ENCODE measurements around the gene SOAT2. TPM values are rescaled to one million over a fixed set of nuclear protein-coding genes. Genes with fewer than 3 reads are reported as not detected.

Gene SOAT2
- total RNA-seq, 1 donor from 2014 or later, result not detected

DNA sequence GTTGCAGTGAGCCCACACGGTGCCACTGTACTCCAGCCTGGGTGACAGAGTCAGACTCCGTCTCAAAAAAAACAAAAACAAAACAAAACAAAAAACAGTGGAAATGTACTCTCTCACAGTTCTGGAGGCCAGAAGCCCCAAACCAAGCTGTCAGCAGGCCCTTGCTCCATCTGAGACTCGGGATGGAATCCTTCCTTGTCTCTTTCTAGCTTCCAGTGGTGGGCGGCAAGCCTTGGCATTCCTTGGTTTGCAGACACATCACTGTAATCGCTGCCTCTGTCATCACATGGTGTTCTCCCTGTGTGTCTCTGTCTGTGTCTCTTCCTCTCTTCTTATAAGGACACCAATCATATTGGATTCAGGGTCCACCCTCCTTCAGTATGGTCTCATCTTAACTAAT is 47.0 kb upstream of the SOAT2 start:
- H3K4me3 Mint-ChIP-seq, result no peak overlapping the region
- H3K4me3 ChIP-seq, result no peak overlapping the region
- no peaks in the 10 kb centered on the region for H3K9me3 Mint-ChIP-seq
- H3K79me2 ChIP-seq (ENCODE audit: low read depth), result no peaks in the 10 kb centered on the region
- H3K27me3 ChIP-seq, result peaks cover 11% of the 10 kb centered on the region
- no peak overlapping the region for H2AFZ ChIP-seq (replicated peaks)
- TF ChIP-seq EZH2 (IDR thresholded peaks at IDR 0.05), result no peak
- TF ChIP-seq, protein P1, sequence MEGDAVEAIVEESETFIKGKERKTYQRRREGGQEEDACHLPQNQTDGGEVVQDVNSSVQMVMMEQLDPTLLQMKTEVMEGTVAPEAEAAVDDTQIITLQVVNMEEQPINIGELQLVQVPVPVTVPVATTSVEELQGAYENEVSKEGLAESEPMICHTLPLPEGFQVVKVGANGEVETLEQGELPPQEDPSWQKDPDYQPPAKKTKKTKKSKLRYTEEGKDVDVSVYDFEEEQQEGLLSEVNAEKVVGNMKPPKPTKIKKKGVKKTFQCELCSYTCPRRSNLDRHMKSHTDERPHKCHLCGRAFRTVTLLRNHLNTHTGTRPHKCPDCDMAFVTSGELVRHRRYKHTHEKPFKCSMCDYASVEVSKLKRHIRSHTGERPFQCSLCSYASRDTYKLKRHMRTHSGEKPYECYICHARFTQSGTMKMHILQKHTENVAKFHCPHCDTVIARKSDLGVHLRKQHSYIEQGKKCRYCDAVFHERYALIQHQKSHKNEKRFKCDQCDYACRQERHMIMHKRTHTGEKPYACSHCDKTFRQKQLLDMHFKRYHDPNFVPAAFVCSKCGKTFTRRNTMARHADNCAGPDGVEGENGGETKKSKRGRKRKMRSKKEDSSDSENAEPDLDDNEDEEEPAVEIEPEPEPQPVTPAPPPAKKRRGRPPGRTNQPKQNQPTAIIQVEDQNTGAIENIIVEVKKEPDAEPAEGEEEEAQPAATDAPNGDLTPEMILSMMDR (IDR thresholded peaks at IDR 0.05), result no peak
- no peak for TF ChIP-seq EZH2phosphoT487 (IDR thresholded peaks at IDR 0.05)
- peaks cover 2% of the 10 kb centered on the region for H3K4me1 ChIP-seq
- peaks cover 9% of the 10 kb centered on the region for H4K20me1 ChIP-seq (ENCODE audit: low read depth)
- H3K27ac ChIP-seq, result no peak overlapping the region
- peaks cover 17% of the 10 kb centered on the region for H3K4me1 Mint-ChIP-seq
- no peaks in the 10 kb centered on the region for H3F3A ChIP-seq (ENCODE audit: low read depth)
- H3K27me3 Mint-ChIP-seq (ENCODE audit: insufficient read depth, low read depth), result peaks cover 21% of the 10 kb centered on the region
- no peak overlapping the region for H3K4me2 ChIP-seq
- H3K36me3 ChIP-seq, result no peaks in the 10 kb centered on the region
- no peaks in the 10 kb centered on the region for H3K36me3 Mint-ChIP-seq
- DNase-seq (ENCODE audit: low spot score), result no peak
- H3K27ac Mint-ChIP-seq, result peak overlapping the region; percentile 7
- H3K9me3 ChIP-seq (ENCODE audit: low read depth), result no peaks in the 10 kb centered on the region
- no peak overlapping the region for H3K9ac ChIP-seq

DNA sequence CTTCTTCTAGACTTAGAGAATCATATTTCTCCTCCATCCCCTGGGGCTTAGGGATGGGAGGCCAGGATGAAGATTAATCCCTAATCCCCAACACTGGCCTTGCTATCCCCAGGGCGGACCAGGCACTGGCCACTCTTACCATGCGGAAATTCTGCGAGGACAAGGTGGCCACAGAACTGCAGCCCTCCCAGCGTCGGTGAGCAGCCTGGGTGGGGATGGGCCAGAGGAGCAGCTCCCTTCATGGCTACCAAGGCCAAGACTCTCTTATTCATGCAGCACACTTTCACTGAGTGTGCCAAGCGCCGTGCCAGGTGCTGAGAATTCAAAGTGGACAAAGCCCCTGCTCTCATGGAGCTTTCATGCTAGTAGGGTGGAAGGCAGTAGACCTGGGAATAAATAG is 46.4 kb upstream of the SOAT2 start:
- no peak for TF ChIP-seq EZH2 (IDR thresholded peaks at IDR 0.05)
- TF ChIP-seq, protein P1 (IDR thresholded peaks at IDR 0.05), result no peak
- no peak for TF ChIP-seq EZH2phosphoT487 (IDR thresholded peaks at IDR 0.05)
- no peak overlapping the region for H3K9ac ChIP-seq
- no peak overlapping the region for H3K27ac ChIP-seq
- H4K20me1 ChIP-seq (ENCODE audit: low read depth), result peaks cover 9% of the 10 kb centered on the region
- H3K4me1 ChIP-seq, result no peaks in the 10 kb centered on the region
- Mint-ChIP-seq H3K27me3 (ENCODE audit: insufficient read depth, low read depth) (peaks cover 19% of the 10 kb centered on the region), H3K4me3 (no peak overlapping the region), H3K27ac (peak overlapping the region; percentile 7), H3K9me3 (no peaks in the 10 kb centered on the region), H3K36me3 (no peaks in the 10 kb centered on the region), H3K4me1 (peaks cover 15% of the 10 kb centered on the region)
- H3K4me2 ChIP-seq, result no peak overlapping the region
- peaks cover 11% of the 10 kb centered on the region for H3K27me3 ChIP-seq
- H2AFZ ChIP-seq (replicated peaks), result no peak overlapping the region
- H3F3A ChIP-seq (ENCODE audit: low read depth), result no peaks in the 10 kb centered on the region
- H3K36me3 ChIP-seq, result no peaks in the 10 kb centered on the region
- no peaks in the 10 kb centered on the region for H3K79me2 ChIP-seq (ENCODE audit: low read depth)
- no peaks in the 10 kb centered on the region for H3K9me3 ChIP-seq (ENCODE audit: low read depth)
- DNase-seq (ENCODE audit: low spot score), result no peak
- H3K4me3 ChIP-seq, result no peak overlapping the region

DNA sequence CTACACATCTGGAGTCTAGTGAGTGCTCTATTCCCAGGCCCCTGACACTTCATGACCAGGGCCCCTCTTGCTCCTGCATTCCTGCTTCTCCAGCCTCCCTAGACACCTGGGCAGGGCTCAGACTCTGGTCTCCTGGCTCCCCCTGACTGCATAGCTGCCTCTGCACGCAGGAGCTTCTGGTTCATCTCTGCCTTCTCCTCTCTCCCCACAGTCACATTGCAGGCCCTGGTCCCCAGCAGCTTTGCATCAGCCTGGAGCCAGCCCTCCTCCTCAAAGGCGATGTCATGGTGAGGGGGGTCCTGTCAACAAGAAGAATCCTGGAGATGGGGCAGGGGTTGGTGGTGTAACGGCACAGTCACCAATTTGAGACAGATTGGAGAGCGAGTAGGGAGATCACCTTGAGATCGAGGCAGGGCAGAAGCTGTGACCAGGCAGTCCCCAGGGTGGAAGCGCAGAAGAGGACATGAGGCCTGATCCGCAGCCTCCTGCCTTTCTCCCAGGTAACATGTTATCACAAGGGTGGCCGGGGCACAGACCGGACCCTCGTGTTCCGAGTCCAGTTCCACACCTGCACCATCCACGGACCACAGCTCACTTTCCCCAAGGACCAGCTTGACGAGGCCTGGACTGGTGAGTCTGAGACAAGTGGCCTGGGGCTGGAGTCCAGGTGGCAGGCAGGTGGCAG is 45.3 kb upstream of the SOAT2 start:
- Histone ChIP-seq H3F3A (ENCODE audit: low read depth) (no peaks in the 10 kb centered on the region), H3K36me3 (no peaks in the 10 kb centered on the region), H2AFZ (replicated peaks) (no peak overlapping the region), H3K79me2 (ENCODE audit: low read depth) (no peaks in the 10 kb centered on the region), H3K9ac (no peak overlapping the region), H3K4me1 (no peaks in the 10 kb centered on the region), H4K20me1 (ENCODE audit: low read depth) (peaks cover 8% of the 10 kb centered on the region), H3K4me3 (no peak overlapping the region), H3K4me2 (no peak overlapping the region), H3K27me3 (peaks cover 11% of the 10 kb centered on the region), H3K27ac (no peak overlapping the region), H3K9me3 (ENCODE audit: low read depth) (no peaks in the 10 kb centered on the region)
- TF ChIP-seq EZH2 (IDR thresholded peaks at IDR 0.05) (no peak), EZH2phosphoT487 (IDR thresholded peaks at IDR 0.05) (no peak)
- TF ChIP-seq, protein P1 (IDR thresholded peaks at IDR 0.05), result no peak
- Mint-ChIP-seq H3K4me3 (no peak overlapping the region), H3K27me3 (ENCODE audit: insufficient read depth, low read depth) (peaks cover 17% of the 10 kb centered on the region), H3K4me1 (peaks cover 15% of the 10 kb centered on the region), H3K27ac (peak overlapping the region; percentile 78), H3K9me3 (no peaks in the 10 kb centered on the region), H3K36me3 (no peaks in the 10 kb centered on the region)
- DNase-seq (ENCODE audit: low spot score), result no peak
